Raji (cell line): ENCODE results near the gene ZSCAN21.

Source experiments
- POLR2A ChIP-seq: IDR thresholded peaks from 2 replicates; pipeline ENCODE4 v1.6.1; 2011; ENCODE audit warnings: low read depth, low read length, control low read depth; ENCODE audit not compliant: insufficient read depth

ZSCAN21 gene

GRCh38 chr7:100022621-100023020 is 27.0 kb upstream of the ZSCAN21 start:
- TF ChIP-seq POLR2A, result no peak

DNA sequence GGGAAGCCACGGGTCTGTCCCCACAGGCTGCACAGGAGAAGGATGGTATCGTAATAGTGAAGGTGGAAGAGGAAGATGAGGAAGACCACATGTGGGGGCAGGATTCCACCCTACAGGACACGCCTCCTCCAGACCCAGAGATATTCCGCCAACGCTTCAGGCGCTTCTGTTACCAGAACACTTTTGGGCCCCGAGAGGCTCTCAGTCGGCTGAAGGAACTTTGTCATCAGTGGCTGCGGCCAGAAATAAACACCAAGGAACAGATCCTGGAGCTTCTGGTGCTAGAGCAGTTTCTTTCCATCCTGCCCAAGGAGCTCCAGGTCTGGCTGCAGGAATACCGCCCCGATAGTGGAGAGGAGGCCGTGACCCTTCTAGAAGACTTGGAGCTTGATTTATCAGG is 26.0 kb upstream of the ZSCAN21 start:
- no peak for TF ChIP-seq POLR2A

DNA sequence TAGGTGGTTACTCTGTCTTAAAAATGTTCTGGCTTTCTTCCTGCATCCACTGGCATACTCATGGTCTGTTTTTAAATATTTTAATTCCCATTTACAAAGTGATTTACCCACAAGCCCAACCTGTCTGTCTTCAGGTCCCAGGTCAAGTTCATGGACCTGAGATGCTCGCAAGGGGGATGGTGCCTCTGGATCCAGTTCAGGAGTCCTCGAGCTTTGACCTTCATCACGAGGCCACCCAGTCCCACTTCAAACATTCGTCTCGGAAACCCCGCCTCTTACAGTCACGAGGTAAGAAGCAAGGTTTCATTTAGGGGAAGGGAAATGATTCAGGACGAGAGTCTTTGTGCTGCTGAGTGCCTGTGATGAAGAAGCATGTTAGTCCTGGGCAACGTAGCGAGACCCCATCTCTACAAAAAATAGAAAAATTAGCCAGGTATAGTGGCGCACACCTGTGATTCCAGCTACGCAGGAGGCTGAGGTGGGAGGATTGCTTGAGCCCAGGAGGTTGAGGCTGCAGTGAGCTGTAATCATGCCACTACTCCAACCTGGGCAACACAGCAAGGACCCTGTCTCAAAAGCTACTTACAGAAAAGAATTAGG is 25.5 kb upstream of the ZSCAN21 start:
- TF ChIP-seq POLR2A, result no peak

DNA sequence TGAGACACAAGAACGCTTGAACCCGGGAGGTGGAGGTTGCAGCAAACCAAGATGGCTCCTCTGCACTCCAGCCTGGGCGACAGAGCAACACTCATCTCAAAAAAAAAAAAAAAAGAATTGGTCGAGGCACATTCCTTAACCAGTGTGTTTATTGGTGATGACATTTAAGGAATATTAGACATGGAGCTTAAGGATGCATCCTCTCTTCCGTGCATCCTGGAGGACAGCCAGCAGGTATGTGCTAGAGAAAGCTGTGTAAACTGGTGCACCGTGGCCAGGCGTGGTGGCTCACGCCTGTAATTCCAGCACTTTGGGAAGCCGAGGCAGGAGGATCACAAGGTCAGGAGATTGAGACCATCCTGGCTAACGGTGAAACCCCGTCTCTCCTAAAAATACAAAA is 22.4 kb upstream of the ZSCAN21 start:
- TF ChIP-seq POLR2A, result no peak

DNA sequence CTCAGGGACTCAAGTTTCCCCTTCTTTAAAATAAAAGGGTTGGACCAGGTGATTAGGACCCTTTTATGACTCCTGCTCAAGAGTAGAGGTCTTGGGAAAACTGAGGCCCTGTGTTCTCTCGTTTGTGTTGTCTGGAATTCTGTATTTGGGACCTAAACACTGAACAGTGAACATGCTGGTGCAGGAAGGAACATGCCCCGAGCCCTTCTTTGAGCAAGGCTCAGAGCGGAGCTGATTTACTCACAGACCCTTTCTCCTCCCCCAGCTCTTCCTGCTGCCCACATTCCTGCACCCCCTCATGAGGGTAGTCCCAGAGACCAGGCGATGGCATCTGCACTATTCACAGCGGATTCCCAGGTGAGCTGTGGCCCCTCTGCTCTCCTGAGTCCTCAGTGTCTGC is 20.0 kb upstream of the ZSCAN21 start:
- TF ChIP-seq POLR2A, result no peak

DNA sequence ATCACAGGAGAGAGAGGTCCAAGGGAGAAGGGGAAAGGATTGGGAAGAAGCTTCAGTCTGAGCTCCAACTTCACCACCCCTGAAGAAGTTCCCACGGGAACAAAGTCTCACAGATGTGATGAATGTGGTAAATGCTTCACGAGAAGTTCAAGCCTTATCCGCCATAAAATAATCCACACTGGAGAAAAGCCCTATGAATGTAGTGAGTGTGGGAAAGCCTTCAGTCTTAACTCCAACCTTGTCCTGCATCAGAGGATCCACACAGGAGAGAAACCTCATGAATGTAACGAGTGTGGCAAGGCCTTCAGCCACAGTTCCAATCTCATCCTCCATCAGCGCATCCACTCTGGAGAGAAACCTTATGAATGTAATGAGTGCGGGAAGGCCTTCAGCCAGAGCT is 16.0 kb upstream of the ZSCAN21 start:
- TF ChIP-seq POLR2A, result no peak

GRCh38 chr7:100034871-100035510 is 14.6 kb upstream of the ZSCAN21 start:
- TF ChIP-seq POLR2A, result no peak

- no peak for TF ChIP-seq POLR2A
Observed at GRCh38 chr7:100035876-100036275, 13.7 kb upstream of the ZSCAN21 start.

DNA sequence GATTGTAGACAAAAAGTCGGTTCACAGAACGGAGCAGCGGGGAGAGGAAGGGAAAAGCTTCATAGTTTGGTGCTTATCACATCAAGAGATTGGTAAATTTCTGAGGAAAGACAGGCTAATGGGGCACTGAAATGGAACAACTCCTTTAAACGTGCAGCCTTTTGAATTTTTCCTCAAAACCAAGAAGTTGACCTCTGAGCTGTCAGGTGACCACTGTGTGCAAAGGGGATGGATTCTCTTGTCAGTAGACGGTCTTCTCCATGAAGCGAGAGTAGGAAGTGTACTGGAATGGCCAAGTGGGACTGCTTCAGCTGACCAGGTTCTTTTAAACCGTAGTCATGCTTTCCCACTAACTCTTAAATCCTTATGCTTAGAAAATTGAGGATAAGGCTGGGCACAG is 11.2 kb upstream of the ZSCAN21 start:
- TF ChIP-seq POLR2A, result no peak

DNA sequence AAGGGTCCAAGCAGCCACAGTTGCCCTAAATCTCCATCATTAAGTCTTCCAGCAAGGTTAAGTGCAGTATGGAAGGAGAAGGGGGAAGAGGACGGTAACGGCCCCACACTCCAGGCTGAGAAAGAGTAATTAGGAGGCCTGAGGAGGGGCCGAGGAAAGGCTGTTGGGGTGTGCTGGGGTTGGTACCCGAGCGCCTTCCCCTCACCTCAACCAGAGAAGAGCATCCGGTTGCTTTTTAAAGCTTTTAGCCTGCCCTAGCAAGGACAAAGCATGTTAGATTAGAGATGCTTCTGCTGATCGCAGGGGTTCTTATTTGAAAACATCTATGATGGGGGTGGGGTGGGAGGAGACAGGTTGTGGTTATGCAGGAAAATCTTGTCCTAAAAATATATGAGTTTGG is 9.0 kb upstream of the ZSCAN21 start:
- no peak for TF ChIP-seq POLR2A

- no peak for TF ChIP-seq POLR2A
Observed at GRCh38 chr7:100044718-100045117, 4.9 kb upstream of the ZSCAN21 start.

DNA sequence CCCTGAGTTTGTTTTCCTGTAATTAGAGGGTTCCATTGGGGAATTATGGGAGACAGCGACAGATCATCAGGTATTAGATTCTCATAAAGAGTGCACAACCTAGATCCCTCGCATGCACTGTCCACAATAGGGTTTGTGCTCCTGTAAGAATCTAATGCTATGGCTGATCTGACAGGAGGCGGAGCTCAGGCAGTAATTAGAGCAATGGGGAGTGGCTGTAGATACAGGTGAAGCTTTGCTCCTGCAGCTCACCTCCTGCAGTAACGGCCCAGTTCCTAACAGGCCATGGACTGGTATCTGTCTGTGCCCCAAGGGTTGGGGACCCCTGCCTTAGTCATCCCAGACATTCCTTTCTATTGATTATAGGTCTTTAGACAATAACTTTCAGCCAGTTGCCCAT is 894 bp upstream of the ZSCAN21 start:
- no peak for TF ChIP-seq POLR2A

DNA sequence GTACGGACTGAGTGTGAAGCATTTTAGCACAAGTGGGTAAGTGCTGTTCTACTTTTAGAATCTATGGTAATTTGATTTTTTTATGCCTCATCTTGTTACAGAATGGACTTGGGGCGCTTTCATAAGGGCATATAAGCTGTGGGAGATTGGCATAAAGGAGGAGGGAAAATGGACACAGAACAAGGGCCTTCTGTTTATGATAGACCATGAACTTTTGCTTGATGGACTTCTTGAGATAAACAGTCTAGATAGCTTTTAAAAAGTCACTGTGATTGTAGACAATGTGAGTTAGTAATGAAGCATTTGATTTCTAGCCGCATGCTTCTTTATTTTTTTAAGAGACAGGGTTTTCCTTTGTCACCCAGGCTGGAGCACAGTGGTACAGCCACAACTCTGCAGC is 2.0 kb downstream of the ZSCAN21 start:
- no peak for TF ChIP-seq POLR2A

GRCh38 chr7:100053215-100053614 is 3.6 kb downstream of the ZSCAN21 start:
- TF ChIP-seq POLR2A, result no peak

GRCh38 chr7:100057006-100057405 is 7.4 kb downstream of the ZSCAN21 start:
- no peak for TF ChIP-seq POLR2A

GRCh38 chr7:100059251-100059739 is 9.7 kb downstream of the ZSCAN21 start:
- no peak for TF ChIP-seq POLR2A
